GM19035 (cell line): ENCODE data around the gene ABHD18.
"Not testable (repeated sequence)": the region's sequence is repeated elsewhere in the genome, so short reads cannot be mapped to it uniquely, and the experiment has no call there.

Source experiments
- ATAC-seq: cut with Tn5 transposase; IDR thresholded peaks from one replicate; pipeline ENCODE4 v1.9.1; 2021; ENCODE audit not compliant: unreplicated experiment

ABHD18 gene

GRCh38 chr4:127988638-127989037 lies 23.4 kb downstream of the ABHD18 start:
- no peak for ATAC-seq

GRCh38 chr4:127993151-127993550 lies 27.9 kb downstream of the ABHD18 start:
- no peak for ATAC-seq

- ATAC-seq = no peak
These were observed 30.6 kb downstream of the ABHD18 start for GRCh38 chr4:127995776-127996175.

- ATAC-seq = not testable (repeated sequence)
These were observed 31.3 kb downstream of the ABHD18 start for GRCh38 chr4:127996521-127996920.

GRCh38 chr4:127997534-127998388 lies 32.6 kb downstream of the ABHD18 start:
- peak; percentile 98 for ATAC-seq

- ATAC-seq = no peak
These were observed 41.4 kb downstream of the ABHD18 start for GRCh38 chr4:128006592-128006991.

- no peak for ATAC-seq
These were observed 44.2 kb downstream of the ABHD18 start for GRCh38 chr4:128009428-128009827.

GRCh38 chr4:128025319-128025718 lies 60.1 kb downstream of the ABHD18 start:
- no peak for ATAC-seq

- no peak for ATAC-seq
These were observed 64.7 kb downstream of the ABHD18 start for GRCh38 chr4:128029907-128030306.

- no peak for ATAC-seq
These were observed 66.7 kb downstream of the ABHD18 start for GRCh38 chr4:128031756-128032384.

- no peak for ATAC-seq
These were observed 74.4 kb downstream of the ABHD18 start for GRCh38 chr4:128039568-128039967.

- not testable (repeated sequence) for ATAC-seq
These were observed 81.8 kb downstream of the ABHD18 start for GRCh38 chr4:128047019-128047418.

- ATAC-seq = not testable (repeated sequence)
These were observed 82.3 kb downstream of the ABHD18 start for GRCh38 chr4:128047514-128047913.

- not testable (repeated sequence) for ATAC-seq
These were observed 86.0 kb downstream of the ABHD18 start for GRCh38 chr4:128051229-128051628.

GRCh38 chr4:128054907-128055306 lies 89.7 kb downstream of the ABHD18 start:
- ATAC-seq = not testable (repeated sequence)

GRCh38 chr4:128055441-128056206 lies 90.4 kb downstream of the ABHD18 start:
- ATAC-seq = not testable (repeated sequence)

GRCh38 chr4:128056396-128056795 lies 91.2 kb downstream of the ABHD18 start:
- ATAC-seq = no peak

- ATAC-seq = no peak
These were observed 95.0 kb downstream of the ABHD18 start for GRCh38 chr4:128060121-128060698.

- peak; percentile 88 for ATAC-seq
These were observed 95.7 kb downstream of the ABHD18 start, which contains the start of gene LARP1B for GRCh38 chr4:128060699-128061565. LARP1B (plus strand) TSS chr4:128061312; CDS start chr4:128074952, 13,640 bp downstream.
